Psoas muscle (tissue), 8 donors: ENCODE results near the gene LGALS3. TPM values are rescaled to one million over a fixed set of nuclear protein-coding genes. Genes with fewer than 3 reads are reported as not detected.

Source experiments
- ATAC-seq, 4 donors: fragments of 200-7000 bp; cut with Tn5 transposase; one replicate each; pipeline ENCODE4 v1.9.1; 2020; ENCODE audit warnings: moderate library complexity in 3 of 4, mild to moderate bottlenecking in 2 of 4
- DNase-seq, 2 donors: peaks; one replicate each; pipeline ENCODE4 v3.0.0-alpha.2; 2020
- H3K27ac ChIP-seq: fragments of 200-600 bp; one replicate; pipeline ENCODE4 v1.8.0; 2022
- H3K27me3 ChIP-seq, 3 donors: fragments of 200-600 bp in 1 of 3; one replicate each; pipeline versions ENCODE4 v1.6.1 to v1.8.0; 2013 to 2022; ENCODE audit warnings: low read length in 2 of 3, mild to moderate bottlenecking in 2 of 3, moderate library complexity in 1 of 3; ENCODE audit not compliant: insufficient read depth in 3 of 3
- H3K36me3 ChIP-seq, 2 donors: fragments of 200-600 bp in 1 of 2; one replicate each; pipeline versions ENCODE4 v1.6.1 to v1.8.0; 2013 to 2022; ENCODE audit warnings: low read depth in 1 of 2, mild to moderate bottlenecking in 1 of 2, moderate library complexity in 1 of 2; ENCODE audit not compliant: insufficient read depth in 1 of 2
- H3K4me1 ChIP-seq: fragments of 200-600 bp; one replicate; pipeline ENCODE4 v1.8.0; 2022
- H3K4me3 ChIP-seq: fragments of 200-600 bp; one replicate; pipeline ENCODE4 v1.8.0; 2022; ENCODE audit warnings: mild to moderate bottlenecking
- H3K9me3 ChIP-seq: fragments of 200-600 bp; one replicate; pipeline ENCODE4 v1.8.0; 2022
- WGBS, 3 donors: extraction: QIAGEN DNeasy Blood & Tissue Kit; methylation state at CpG; one replicate each; pipeline versions ENCODE4 v1.1.6 to v1.1.7; 2013; 5-methylcytosine and 5-hydroxymethylcytosine counted together
- intact Hi-C, 2 donors: fragments of 100-400 bp; cut with DNase I; formaldehyde crosslinking; loops; one replicate each; pipeline versions ENCODE4 v1.11.0 to v1.14.2; 2022
- polyA plus RNA-seq, 3 donors: library from polyadenylated mRNA; stranded (reverse); fragments of 200-250 nt; gene quantifications; one replicate each; pipeline ENCODE4 v1.2.3, GENCODE V29; 2013
- total RNA-seq, 4 donors: library from RNA; stranded (reverse); fragmentation: NEBNext Ultra II Directional in 2 of 4; extraction: Animal tissue kit (Norgen Biotek cat#: 25700) in 2 of 4; gene quantifications; one replicate each; pipeline versions ENCODE4 v1.2.1 to v1.2.4, GENCODE V29; 2021 to 2023
- TF ChIP-seq, protein P1 (sequence below): fragments of 200-600 bp; IDR thresholded peaks from one replicate; pipeline ENCODE4 v1.8.0; 2022; ENCODE audit warnings: antibody characterized with exemption
- donor health status: healthy with polysubstance abuse.
- donor health status: DM: no; HTN: no; CAD: no; lungs with moderate emphysema.
- donor health status: Bipolar disorder and iron deficiency.
- donor health status: healthy.
- donor health status: DM: yes; HTN: yes; CAD: no.
- donor health status: DM: no; HTN: no; CAD: no.
- donor health status: DM: no; HTN: no; CAD: no.
- donor health status: DM: yes; HTN: yes; CAD: no.

The LGALS3 gene
- total and polyA plus RNA-seq, 7 donors = 27.7 to 71.4 (median 44.7) TPM

DNA sequence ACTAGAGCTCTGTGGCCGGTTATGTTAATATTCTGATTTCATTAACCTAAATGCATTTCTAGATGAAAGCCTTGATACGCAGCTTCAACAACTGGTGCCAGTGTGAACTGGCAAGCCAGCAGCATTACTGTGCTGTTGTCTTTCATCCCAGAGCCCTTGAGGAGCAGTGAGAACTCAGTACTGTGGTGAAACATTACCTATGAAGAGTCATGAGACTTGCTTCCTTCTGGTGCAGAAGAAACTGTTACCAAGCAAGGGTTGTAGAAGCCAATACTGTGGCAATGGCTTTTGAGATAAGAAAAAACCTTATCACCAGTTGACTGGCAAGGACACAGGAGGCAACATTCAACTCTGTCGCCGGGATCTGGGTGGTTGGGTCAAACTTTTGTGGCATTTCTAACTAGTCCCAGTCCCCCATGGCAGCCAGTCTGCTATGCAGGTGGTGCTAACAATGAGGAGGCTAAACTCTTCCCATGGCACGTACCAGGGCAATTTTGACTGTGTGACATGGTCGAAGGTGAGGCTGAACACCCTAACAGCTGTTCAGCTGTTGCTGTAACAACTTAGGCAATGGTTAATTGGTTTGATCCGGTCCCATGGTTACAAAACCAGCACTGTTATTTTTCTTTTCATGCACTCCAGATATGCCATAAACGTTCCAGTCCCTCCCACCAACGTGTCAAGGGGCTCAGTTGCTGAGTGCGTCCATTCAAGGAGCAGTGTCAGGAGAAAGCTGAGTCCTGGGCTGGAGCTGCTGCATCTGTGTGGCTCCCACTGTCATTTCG is 12.6 kb upstream of the LGALS3 start:
- H3K27ac ChIP-seq = no peak overlapping the region
- intact Hi-C loops = no loop called here
- TF ChIP-seq, protein P1, sequence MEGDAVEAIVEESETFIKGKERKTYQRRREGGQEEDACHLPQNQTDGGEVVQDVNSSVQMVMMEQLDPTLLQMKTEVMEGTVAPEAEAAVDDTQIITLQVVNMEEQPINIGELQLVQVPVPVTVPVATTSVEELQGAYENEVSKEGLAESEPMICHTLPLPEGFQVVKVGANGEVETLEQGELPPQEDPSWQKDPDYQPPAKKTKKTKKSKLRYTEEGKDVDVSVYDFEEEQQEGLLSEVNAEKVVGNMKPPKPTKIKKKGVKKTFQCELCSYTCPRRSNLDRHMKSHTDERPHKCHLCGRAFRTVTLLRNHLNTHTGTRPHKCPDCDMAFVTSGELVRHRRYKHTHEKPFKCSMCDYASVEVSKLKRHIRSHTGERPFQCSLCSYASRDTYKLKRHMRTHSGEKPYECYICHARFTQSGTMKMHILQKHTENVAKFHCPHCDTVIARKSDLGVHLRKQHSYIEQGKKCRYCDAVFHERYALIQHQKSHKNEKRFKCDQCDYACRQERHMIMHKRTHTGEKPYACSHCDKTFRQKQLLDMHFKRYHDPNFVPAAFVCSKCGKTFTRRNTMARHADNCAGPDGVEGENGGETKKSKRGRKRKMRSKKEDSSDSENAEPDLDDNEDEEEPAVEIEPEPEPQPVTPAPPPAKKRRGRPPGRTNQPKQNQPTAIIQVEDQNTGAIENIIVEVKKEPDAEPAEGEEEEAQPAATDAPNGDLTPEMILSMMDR = no peak
- DNase-seq (no peak), ATAC-seq (peak in 2 of 4 donors; percentile 33 to 35)
- no peaks in the 10 kb centered on the region for H3K27me3 ChIP-seq
- peaks cover 8% of the 10 kb centered on the region for H3K4me1 ChIP-seq
- 33 to 55% (median 39%) methylated on average over 11 of the region's 11 CpGs for WGBS, 3 donors
- no peaks in the 10 kb centered on the region for H3K9me3 ChIP-seq
- no peaks in the 10 kb centered on the region for H3K36me3 ChIP-seq
- H3K4me3 ChIP-seq = no peak overlapping the region

DNA sequence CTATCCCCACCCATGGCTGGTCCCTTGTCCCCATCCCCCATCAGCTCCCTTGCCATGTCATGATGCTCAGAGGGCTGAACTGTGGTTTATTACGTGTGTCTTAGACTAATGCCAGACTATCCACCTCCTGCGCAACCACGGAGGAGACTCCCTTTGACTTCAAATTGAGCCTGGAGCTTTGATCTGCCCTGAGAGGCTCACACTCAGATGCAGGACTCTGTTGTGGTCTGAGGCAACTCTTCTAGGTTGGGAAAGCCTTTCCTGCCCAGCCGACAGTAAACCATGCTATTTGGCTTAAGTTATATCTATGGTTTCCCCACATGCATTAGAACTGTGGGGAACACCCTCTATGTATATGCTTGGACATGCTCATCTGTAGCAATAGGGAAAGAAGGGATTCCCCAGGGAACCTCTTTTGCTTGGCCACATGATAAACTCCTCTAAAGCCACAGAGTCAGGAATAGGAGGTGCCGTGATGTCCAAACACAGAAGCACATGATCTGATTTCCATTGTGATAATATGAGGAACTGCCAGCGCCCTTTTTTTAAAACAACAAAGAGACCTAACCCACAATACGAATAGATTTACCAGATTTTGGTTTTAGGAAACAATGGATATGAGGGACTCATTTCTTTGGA is 11.1 kb upstream of the LGALS3 start:
- no peak overlapping the region for H3K4me3 ChIP-seq
- H3K27ac ChIP-seq = peak overlapping the region; percentile 64
- H3K27me3 ChIP-seq = no peaks in the 10 kb centered on the region
- 78 to 86% (median 85%) methylated on average over 7 of the region's 7 CpGs for WGBS, 3 donors
- DNase-seq (no peak), ATAC-seq (peak in 1 of 4 donors; percentile 46)
- H3K9me3 ChIP-seq = no peaks in the 10 kb centered on the region
- intact Hi-C loops = no loop called here
- H3K4me1 ChIP-seq = peaks cover 14% of the 10 kb centered on the region
- TF ChIP-seq, protein P1 = no peak
- no peaks in the 10 kb centered on the region for H3K36me3 ChIP-seq

DNA sequence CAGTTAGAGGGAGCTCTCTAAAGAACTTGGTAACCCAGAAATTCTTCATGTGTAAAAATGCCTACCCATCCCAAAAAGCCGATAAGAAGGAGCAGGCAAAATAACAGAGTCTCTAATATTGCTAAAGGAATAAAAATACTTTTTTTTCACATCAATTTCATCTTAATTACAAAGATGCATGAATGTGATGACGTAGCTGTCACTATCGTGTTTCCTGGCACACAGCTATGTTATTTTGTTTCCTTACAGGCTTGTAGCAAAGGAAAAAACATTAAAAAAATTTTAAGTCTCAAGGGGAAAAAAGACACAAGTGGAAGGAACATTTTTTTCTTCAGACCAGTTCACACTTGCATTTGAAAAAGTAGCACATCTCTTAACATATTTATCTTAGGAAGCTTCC is 10.3 kb upstream of the LGALS3 start:
- ATAC-seq = no peak
- Histone ChIP-seq H3K4me1 (peaks cover 17% of the 10 kb centered on the region), H3K36me3 (no peaks in the 10 kb centered on the region)

DNA sequence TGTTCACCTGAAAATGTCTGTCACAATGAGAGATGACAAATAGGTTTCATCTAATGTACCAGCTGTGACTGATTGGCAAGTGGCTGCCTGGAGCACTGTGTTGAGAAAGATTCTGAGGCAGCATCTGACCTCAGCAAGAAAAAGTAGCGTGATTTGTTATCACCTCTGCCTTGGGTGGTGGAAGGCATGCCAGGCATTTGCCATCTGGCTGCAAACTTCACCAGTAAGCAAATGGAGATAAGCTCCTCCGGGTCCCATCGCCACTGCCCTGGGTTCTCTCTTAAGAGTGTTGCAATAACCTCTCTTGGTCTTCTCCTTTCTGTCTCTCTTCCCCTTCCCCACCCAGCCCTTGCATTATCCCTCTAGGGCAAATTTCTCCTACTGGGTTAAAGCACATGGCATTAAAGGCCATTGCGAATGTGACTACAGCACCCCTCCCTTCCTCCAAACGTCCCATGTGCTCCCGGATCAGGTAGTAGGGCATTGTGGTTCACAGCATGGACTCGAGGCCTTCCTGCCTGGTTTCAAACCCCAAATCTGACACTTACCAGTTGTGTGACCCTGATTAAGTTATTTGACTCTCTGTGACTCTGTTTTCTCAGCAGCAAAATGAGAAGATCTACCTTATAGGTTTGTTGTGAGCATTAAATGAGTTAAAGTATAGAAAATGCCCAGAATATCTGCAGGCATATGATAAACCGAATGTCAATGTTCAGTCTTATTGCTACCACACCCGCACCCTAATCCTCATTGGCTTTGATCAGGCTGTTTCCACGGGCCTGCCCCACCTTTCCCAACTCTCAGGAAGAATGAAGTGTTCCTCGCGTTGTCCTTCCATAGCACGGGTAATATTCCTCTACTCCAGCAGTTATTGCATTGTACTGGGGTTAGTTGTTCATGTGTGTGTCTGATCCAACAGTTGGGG is 8.2 kb upstream of the LGALS3 start:
- H3K4me1 ChIP-seq = peaks cover 17% of the 10 kb centered on the region
- no peaks in the 10 kb centered on the region for H3K9me3 ChIP-seq
- TF ChIP-seq, protein P1 = no peak
- 80 to 82% (median 82%) methylated on average over 13 of the region's 13 CpGs for WGBS, 3 donors
- no peak for ATAC-seq
- intact Hi-C loops = no loop called here
- no peak for DNase-seq
- no peak overlapping the region for H3K4me3 ChIP-seq
- no peaks in the 10 kb centered on the region for H3K27me3 ChIP-seq
- H3K36me3 ChIP-seq = no peaks in the 10 kb centered on the region
- H3K27ac ChIP-seq = no peak overlapping the region

More for the DNA sequence above, 10.3 kb upstream of the LGALS3 start:
- no peaks in the 10 kb centered on the region for H3K27me3 ChIP-seq
- no peak for DNase-seq
- no peaks in the 10 kb centered on the region for H3K9me3 ChIP-seq
- H3K27ac ChIP-seq = peak overlapping the region; percentile 64
- WGBS, 3 donors = 27 to 33% (median 32%) methylated on average over 3 of the region's 3 CpGs
- no peak overlapping the region for H3K4me3 ChIP-seq
- TF ChIP-seq, protein P1 = no peak
- intact Hi-C loops = no loop called here
